Neural crest cell (in vitro differentiated cells): ENCODE measurements around the gene TRIM67. TPM values are rescaled to one million over a fixed set of nuclear protein-coding genes. Genes with fewer than 3 reads are reported as not detected.

Experiments used
- DNase-seq: peaks from one replicate; pipeline ENCODE4 v3.0.0; 2021; ENCODE audit warnings: low read depth, mixed read lengths, low spot score
- H3K27ac Mint-ChIP-seq: one replicate; pipeline ENCODE4 v1.8.0; 2021; ENCODE audit warnings: mild to moderate bottlenecking, mixed read lengths; ENCODE audit not compliant: unreplicated experiment
- H3K27me3 Mint-ChIP-seq: 2 replicates; pipeline ENCODE4 v1.8.0; 2021; ENCODE audit warnings: low read depth, mild to moderate bottlenecking, mixed read lengths
- H3K36me3 Mint-ChIP-seq: 2 replicates; pipeline ENCODE4 v1.8.0; 2021; ENCODE audit warnings: low read depth, mild to moderate bottlenecking, mixed read lengths
- H3K4me1 Mint-ChIP-seq: 2 replicates; pipeline ENCODE4 v1.8.0; 2021; ENCODE audit warnings: mixed read lengths
- H3K4me3 Mint-ChIP-seq: one replicate; pipeline ENCODE4 v1.8.0; 2021; ENCODE audit warnings: mild to moderate bottlenecking, mixed read lengths
- H3K9me3 Mint-ChIP-seq: 2 replicates; pipeline ENCODE4 v1.8.0; 2021; ENCODE audit warnings: mixed read lengths
- total RNA-seq: library from RNA; stranded (reverse); gene quantifications from 2 replicates; pipeline ENCODE4 v1.2.1, GENCODE V29; 2021
- TF ChIP-seq, protein P1 (sequence below): fragments of 200-600 bp; sonication (generic); conservative IDR thresholded peaks from 2 replicates; pipeline ENCODE4 v1.5.0; 2021; ENCODE audit warnings: antibody characterized with exemption, mild to moderate bottlenecking

Gene TRIM67
- total RNA-seq, 1 donor from 2014 or later = 1.9 TPM

DNA sequence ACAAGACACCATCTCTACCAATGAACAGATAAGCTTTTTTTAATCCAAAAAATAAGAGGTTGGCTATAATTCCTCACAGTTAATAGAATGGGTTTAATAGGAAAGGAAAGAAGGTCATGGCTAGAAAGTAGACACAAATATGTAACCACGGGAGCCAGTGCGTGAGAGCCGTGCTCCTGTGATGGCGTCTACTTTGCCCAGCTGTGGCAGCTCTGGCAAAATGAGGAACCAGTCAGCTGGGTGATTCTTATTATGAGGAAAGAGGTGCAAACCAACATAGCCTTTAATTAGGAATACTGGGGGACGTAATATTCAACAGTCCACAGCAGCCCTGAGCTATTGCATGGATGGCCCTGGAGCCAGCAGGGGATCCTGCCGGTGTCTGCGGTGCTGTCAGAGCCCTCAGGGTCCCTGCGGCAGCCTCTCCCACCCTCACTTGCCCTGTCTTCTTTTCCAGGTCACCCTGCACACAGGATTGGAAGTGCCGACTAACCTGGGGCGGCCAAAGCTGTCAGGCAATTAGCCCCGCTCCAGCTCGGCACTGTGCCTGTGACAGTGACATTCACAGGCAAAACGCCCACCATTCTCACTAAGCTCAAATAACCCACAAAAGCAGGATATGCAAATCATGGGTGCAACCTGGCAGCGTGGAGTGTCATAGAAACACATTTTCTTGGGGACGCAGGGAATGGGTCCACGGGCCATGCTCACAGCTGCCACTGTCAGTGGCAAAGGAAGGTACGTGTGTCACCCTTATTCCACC, 53.2 kb downstream of the TRIM67 start:
- no peak for DNase-seq
- Mint-ChIP-seq H3K4me3 (no peak overlapping the region), H3K27ac (no peak overlapping the region), H3K36me3 (no peaks in the 10 kb centered on the region), H3K4me1 (peaks cover 18% of the 10 kb centered on the region), H3K9me3 (no peaks in the 10 kb centered on the region), H3K27me3 (peaks cover 49% of the 10 kb centered on the region)
- TF ChIP-seq, protein P1, sequence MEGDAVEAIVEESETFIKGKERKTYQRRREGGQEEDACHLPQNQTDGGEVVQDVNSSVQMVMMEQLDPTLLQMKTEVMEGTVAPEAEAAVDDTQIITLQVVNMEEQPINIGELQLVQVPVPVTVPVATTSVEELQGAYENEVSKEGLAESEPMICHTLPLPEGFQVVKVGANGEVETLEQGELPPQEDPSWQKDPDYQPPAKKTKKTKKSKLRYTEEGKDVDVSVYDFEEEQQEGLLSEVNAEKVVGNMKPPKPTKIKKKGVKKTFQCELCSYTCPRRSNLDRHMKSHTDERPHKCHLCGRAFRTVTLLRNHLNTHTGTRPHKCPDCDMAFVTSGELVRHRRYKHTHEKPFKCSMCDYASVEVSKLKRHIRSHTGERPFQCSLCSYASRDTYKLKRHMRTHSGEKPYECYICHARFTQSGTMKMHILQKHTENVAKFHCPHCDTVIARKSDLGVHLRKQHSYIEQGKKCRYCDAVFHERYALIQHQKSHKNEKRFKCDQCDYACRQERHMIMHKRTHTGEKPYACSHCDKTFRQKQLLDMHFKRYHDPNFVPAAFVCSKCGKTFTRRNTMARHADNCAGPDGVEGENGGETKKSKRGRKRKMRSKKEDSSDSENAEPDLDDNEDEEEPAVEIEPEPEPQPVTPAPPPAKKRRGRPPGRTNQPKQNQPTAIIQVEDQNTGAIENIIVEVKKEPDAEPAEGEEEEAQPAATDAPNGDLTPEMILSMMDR = no peak

GRCh38 chr1:231215681-231216385, 54.0 kb downstream of the TRIM67 start:
- H3K4me1 Mint-ChIP-seq = peaks cover 18% of the 10 kb centered on the region
- no peaks in the 10 kb centered on the region for H3K9me3 Mint-ChIP-seq
- no peaks in the 10 kb centered on the region for H3K36me3 Mint-ChIP-seq
- no peak for DNase-seq
- H3K27ac Mint-ChIP-seq = no peak overlapping the region
- TF ChIP-seq, protein P1 = no peak
- H3K4me3 Mint-ChIP-seq = no peak overlapping the region
- H3K27me3 Mint-ChIP-seq = peaks cover 49% of the 10 kb centered on the region

DNA sequence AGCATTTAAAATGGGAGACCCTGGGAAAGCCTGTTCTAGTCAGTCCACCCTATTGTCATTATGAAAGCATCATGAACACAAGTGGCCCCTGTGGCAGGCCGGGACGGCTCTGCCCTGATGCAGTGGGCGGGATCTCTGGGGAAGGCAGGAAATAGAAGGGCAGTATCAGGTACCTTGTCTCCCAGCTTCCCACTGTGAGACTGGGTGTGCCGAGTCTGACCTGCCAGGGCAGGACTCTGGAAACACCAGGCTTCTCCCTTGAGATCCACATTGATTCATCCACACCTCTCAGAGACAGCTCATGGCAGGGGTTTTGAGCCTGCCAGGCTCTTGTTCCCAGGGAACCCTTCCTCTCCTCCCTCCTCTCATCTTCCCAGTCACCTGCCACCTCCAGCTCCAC, 54.6 kb downstream of the TRIM67 start:
- TF ChIP-seq, protein P1 = no peak
- H3K27ac Mint-ChIP-seq = no peak overlapping the region
- H3K27me3 Mint-ChIP-seq = peaks cover 47% of the 10 kb centered on the region
- H3K36me3 Mint-ChIP-seq = no peaks in the 10 kb centered on the region
- DNase-seq = no peak
- no peak overlapping the region for H3K4me3 Mint-ChIP-seq
- H3K4me1 Mint-ChIP-seq = peaks cover 12% of the 10 kb centered on the region
- no peaks in the 10 kb centered on the region for H3K9me3 Mint-ChIP-seq

DNA sequence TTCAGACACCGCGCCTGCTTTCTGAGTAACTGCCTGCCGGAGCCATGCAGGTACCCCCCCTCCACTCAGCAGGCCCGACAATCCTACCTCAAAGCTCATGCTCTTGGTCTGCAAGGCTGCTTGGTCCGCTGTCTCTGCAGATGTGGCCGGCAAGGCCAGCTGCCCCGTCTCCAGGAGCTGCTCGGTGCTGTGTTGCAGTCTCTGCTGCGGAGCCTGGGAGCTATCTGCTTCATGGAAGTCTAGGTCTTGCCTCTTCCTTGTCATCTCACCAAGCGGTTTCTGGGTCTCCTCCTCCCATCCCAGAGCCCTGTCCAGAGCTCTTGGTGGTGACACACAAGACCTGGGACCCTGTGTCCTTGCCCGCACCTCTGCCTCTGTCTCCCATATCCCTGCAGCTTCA, 55.2 kb downstream of the TRIM67 start:
- Mint-ChIP-seq H3K27me3 (peaks cover 42% of the 10 kb centered on the region), H3K36me3 (no peaks in the 10 kb centered on the region), H3K4me3 (no peak overlapping the region)

DNA sequence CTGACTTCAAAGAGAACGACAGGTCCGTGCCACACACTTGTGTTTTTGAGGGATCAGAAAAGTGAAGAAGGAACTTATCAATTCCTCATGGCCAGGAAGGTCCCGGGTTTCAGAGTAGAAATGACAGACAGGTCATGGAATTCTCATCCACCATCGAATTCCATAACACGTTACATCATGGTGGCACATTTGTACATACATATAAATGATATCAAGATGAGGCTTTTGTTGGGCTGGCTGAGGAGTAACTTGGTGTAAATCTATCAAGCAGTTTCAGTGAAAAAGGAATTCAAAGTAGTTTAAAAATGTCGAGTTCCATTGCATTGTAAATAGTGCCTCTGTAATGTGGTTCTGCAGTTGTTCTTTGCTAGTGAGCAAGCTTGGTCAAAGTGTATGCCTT, 56.2 kb downstream of the TRIM67 start:
- Mint-ChIP-seq H3K27me3 (peaks cover 32% of the 10 kb centered on the region), H3K27ac (no peak overlapping the region), H3K4me3 (no peak overlapping the region), H3K9me3 (no peaks in the 10 kb centered on the region), H3K36me3 (peaks cover 3% of the 10 kb centered on the region), H3K4me1 (peaks cover 11% of the 10 kb centered on the region)
- no peak for DNase-seq
- TF ChIP-seq, protein P1 = no peak

More for the DNA sequence above, 55.2 kb downstream of the TRIM67 start:
- peaks cover 11% of the 10 kb centered on the region for H3K4me1 Mint-ChIP-seq
- no peak for DNase-seq
- H3K27ac Mint-ChIP-seq = no peak overlapping the region
- H3K9me3 Mint-ChIP-seq = no peaks in the 10 kb centered on the region
- TF ChIP-seq, protein P1 = no peak
